Endodermal cell (in vitro differentiated cells): ENCODE results near the gene ARMH3. TPM values are rescaled to one million over a fixed set of nuclear protein-coding genes. Genes with fewer than 3 reads are reported as not detected.

ENCODE experiments used
- DNase-seq: peaks from one replicate; pipeline ENCODE4 v3.0.0-alpha.2; 2017
- H3K27ac ChIP-seq: 2 replicates; pipeline ENCODE4 v1.5.1; 2013; ENCODE audit warnings: mild to moderate bottlenecking, low read depth, low read length, moderate library complexity
- H3K27me3 ChIP-seq: 2 replicates; pipeline ENCODE4 v1.6.1; 2013; ENCODE audit warnings: mild to moderate bottlenecking, low read length, moderate library complexity; ENCODE audit not compliant: insufficient read depth, control insufficient read depth, poor library complexity, severe bottlenecking
- H3K36me3 ChIP-seq: 2 replicates; pipeline ENCODE4 v1.7.0; 2013; ENCODE audit warnings: mild to moderate bottlenecking, low read length, moderate library complexity; ENCODE audit not compliant: control insufficient read depth, insufficient read depth
- H3K4me1 ChIP-seq: one replicate; pipeline ENCODE4 v1.7.0; 2013; ENCODE audit warnings: low read length; ENCODE audit not compliant: control insufficient read depth, insufficient read depth
- H3K4me3 ChIP-seq: 2 replicates; pipeline ENCODE4 v1.5.1; 2013; ENCODE audit warnings: mild to moderate bottlenecking, low read length, moderate library complexity
- H3K9ac ChIP-seq: 2 replicates; pipeline ENCODE4 v1.6.1; 2013; ENCODE audit warnings: mild to moderate bottlenecking, low read length, moderate library complexity; ENCODE audit not compliant: poor library complexity, severe bottlenecking; ENCODE audit errors: extremely low read depth
- H3K9me3 ChIP-seq: 2 replicates; pipeline ENCODE4 v1.6.1; 2013; ENCODE audit warnings: mild to moderate bottlenecking, low read length, moderate library complexity; ENCODE audit not compliant: control insufficient read depth
- H3K27ac Mint-ChIP-seq: 2 replicates; pipeline ENCODE4 v1.8.0; 2020; ENCODE audit warnings: mixed read lengths
- H3K27me3 Mint-ChIP-seq: 2 replicates; pipeline ENCODE4 v1.8.0; 2021; ENCODE audit warnings: mild to moderate bottlenecking, mixed read lengths; ENCODE audit not compliant: insufficient read depth
- H3K36me3 Mint-ChIP-seq: 2 replicates; pipeline ENCODE4 v1.8.0; 2020; ENCODE audit warnings: low read depth, mixed read lengths
- H3K4me1 Mint-ChIP-seq: 2 replicates; pipeline ENCODE4 v1.8.0; 2020; ENCODE audit warnings: mixed read lengths
- H3K4me3 Mint-ChIP-seq: 2 replicates; pipeline ENCODE4 v1.8.0; 2020; ENCODE audit warnings: mild to moderate bottlenecking, moderate library complexity, mixed read lengths
- H3K9me3 Mint-ChIP-seq: 2 replicates; pipeline ENCODE4 v1.8.0; 2020; ENCODE audit warnings: mild to moderate bottlenecking, mixed read lengths
- WGBS, 2 experiments: methylation state at CpG; one replicate each; pipeline versions ENCODE4 v1.1.5 to v1.1.7; 2013; ENCODE audit warnings: missing lambda C conversion rate in 2 of 2, mixed read lengths in 1 of 2; ENCODE audit not compliant: insufficient coverage in 1 of 2, insufficient read length in 1 of 2; 5-methylcytosine and 5-hydroxymethylcytosine counted together
- total RNA-seq, 2 donors: library from RNA; stranded (reverse); fragmentation: NEBNext Ultra II Directional in 1 of 2; extraction: Animal tissue kit (Norgen Biotek cat#: 25700) in 1 of 2; gene quantifications; 2 replicates in 1 of 2; 3 replicates in 1 of 2; pipeline ENCODE4 v1.2.1, GENCODE V29; 2021
- TF ChIP-seq, protein P1 (sequence below): fragments of 200-600 bp; sonication (generic); conservative IDR thresholded peaks from 2 replicates; pipeline ENCODE4 v1.5.0; 2021; ENCODE audit warnings: antibody characterized with exemption, mild to moderate bottlenecking

ARMH3 gene
- total RNA-seq, 2 donors from 2014 or later = 18.0 to 19.7 TPM

DNA sequence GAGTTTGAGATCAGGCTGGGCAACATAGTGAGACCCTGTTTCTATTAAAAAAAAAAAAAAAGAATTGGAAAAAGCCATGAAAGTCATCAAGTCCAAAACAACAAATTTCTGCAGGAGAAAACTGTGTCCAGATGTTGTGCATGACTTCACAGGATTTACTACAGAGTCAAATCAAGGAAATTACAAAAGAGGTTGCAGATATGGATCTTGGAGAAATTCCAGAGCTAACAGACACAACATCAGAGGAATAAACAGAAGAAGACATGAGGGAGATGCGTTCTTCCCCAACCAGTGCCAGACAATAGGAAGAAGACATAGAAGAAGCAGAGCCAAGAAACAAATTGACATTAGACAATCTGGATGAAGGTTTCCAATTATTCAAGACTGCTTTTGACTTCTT is 188.0 kb downstream of the ARMH3 start:
- no peak for DNase-seq
- Histone ChIP-seq H3K9ac (no peak overlapping the region), H3K4me1 (peaks cover 4% of the 10 kb centered on the region), H3K36me3 (no peaks in the 10 kb centered on the region), H3K9me3 (no peaks in the 10 kb centered on the region), H3K27ac (no peak overlapping the region), H3K4me3 (no peak overlapping the region), H3K27me3 (no peaks in the 10 kb centered on the region)
- WGBS, 2 experiments = 100% methylated on average over 1 of the region's 1 CpG
- no peaks in the 10 kb centered on the region for H3K27me3 Mint-ChIP-seq
- peaks cover 2% of the 10 kb centered on the region for H3K36me3 Mint-ChIP-seq
- H3K4me1 Mint-ChIP-seq = peaks cover 11% of the 10 kb centered on the region
- no peak overlapping the region for H3K27ac Mint-ChIP-seq
- H3K4me3 Mint-ChIP-seq = no peak overlapping the region
- H3K9me3 Mint-ChIP-seq = no peaks in the 10 kb centered on the region
- TF ChIP-seq, protein P1, sequence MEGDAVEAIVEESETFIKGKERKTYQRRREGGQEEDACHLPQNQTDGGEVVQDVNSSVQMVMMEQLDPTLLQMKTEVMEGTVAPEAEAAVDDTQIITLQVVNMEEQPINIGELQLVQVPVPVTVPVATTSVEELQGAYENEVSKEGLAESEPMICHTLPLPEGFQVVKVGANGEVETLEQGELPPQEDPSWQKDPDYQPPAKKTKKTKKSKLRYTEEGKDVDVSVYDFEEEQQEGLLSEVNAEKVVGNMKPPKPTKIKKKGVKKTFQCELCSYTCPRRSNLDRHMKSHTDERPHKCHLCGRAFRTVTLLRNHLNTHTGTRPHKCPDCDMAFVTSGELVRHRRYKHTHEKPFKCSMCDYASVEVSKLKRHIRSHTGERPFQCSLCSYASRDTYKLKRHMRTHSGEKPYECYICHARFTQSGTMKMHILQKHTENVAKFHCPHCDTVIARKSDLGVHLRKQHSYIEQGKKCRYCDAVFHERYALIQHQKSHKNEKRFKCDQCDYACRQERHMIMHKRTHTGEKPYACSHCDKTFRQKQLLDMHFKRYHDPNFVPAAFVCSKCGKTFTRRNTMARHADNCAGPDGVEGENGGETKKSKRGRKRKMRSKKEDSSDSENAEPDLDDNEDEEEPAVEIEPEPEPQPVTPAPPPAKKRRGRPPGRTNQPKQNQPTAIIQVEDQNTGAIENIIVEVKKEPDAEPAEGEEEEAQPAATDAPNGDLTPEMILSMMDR = no peak

DNA sequence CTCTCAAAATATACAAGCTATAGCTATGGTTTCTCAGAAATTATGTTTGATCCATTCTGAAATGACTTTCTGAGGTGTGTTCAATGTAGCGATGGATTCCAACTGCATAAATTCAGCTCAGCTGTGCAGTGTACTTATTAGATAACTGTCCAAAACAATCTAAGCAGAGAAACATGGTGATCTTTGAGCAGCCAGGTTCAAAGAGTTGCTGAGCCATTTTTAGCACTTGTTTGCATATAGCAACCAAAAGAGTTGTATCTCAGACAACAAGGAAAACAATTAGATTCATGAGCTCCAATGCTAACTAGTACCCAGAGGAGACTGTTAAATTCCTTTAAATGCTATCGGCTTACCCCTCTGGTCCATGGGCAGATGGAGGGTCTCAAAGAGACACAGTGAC is 196.4 kb downstream of the ARMH3 start:
- no peaks in the 10 kb centered on the region for H3K4me1 ChIP-seq
- no peaks in the 10 kb centered on the region for H3K36me3 ChIP-seq
- 95 to 100% methylated on average over 2 of the region's 2 CpGs for WGBS, 2 experiments
- DNase-seq = no peak
- TF ChIP-seq, protein P1 = no peak
- H3K27ac ChIP-seq = no peak overlapping the region
- H3K27me3 ChIP-seq = no peaks in the 10 kb centered on the region
- H3K9ac ChIP-seq = no peak overlapping the region
- no peak overlapping the region for H3K4me3 ChIP-seq
- peaks cover 18% of the 10 kb centered on the region for H3K9me3 Mint-ChIP-seq
- peaks cover 21% of the 10 kb centered on the region for H3K36me3 Mint-ChIP-seq
- peaks cover 18% of the 10 kb centered on the region for H3K9me3 ChIP-seq
- no peak overlapping the region for H3K4me3 Mint-ChIP-seq
- no peak overlapping the region for H3K27ac Mint-ChIP-seq
- H3K27me3 Mint-ChIP-seq = no peaks in the 10 kb centered on the region
- no peaks in the 10 kb centered on the region for H3K4me1 Mint-ChIP-seq

DNA sequence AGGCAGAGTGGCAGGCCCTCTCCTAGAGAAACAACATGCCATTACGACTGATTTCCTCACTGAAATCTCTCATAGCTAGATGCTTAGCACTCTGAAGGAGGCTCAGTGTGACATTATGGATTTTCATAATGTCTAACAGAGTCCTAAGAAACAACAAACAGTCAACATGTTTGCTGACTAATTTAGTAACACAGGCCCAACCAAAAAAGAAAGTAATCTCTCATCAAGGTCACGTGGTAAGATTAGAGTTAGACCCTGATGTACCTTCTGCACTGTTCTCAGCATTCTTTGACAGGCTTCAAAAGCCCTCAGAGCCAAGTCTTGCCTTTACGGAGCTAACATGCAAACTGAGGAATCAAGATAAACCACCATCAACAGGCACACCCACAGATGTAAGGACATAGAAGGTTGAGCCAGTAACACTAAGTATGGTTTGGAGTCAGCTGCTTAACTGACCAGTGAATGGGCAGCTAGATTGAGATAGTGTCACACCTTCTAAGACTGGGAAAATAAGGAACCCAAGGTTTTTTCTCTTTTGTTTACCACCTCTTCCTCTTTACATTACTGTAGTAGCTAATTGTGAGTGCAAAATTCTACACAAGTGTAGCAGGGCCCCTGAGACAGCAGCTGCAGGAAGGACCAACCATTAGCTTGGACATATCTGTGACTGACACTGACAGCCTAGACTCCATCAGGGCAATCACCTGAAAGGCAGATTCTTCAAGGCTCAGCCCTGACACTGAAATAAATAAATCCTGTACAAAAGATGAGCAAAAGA is 197.1 kb downstream of the ARMH3 start:
- Mint-ChIP-seq H3K27ac (no peak overlapping the region), H3K27me3 (no peaks in the 10 kb centered on the region), H3K9me3 (peaks cover 18% of the 10 kb centered on the region), H3K4me1 (no peaks in the 10 kb centered on the region), H3K36me3 (peaks cover 19% of the 10 kb centered on the region), H3K4me3 (no peak overlapping the region)
- no peaks in the 10 kb centered on the region for H3K27me3 ChIP-seq
- no peak overlapping the region for H3K4me3 ChIP-seq
- TF ChIP-seq, protein P1 = no peak
- 83 to 100% methylated on average over 1 to 3 of the region's 3 CpGs for WGBS, 2 experiments
- no peak for DNase-seq
- H3K4me1 ChIP-seq = no peaks in the 10 kb centered on the region
- H3K9me3 ChIP-seq = peaks cover 18% of the 10 kb centered on the region
- H3K36me3 ChIP-seq = no peaks in the 10 kb centered on the region
- no peak overlapping the region for H3K9ac ChIP-seq
- no peak overlapping the region for H3K27ac ChIP-seq
